T-helper 1 cell treated with Interleukin-12 subunit alpha and Interleukin-12 subunit beta and Interleukin-4 antibody, amounts not matched to agents 30 ng/mL and 1 ng/mL, for 36 hours (primary cell): ENCODE measurements around the gene SNRPD2. TPM values are rescaled to one million over a fixed set of nuclear protein-coding genes. Genes with fewer than 3 reads are reported as not detected.

Experiments
- intact Hi-C: fragments of 100-400 bp; cut with micrococcal nuclease; formaldehyde crosslinking; loops from one replicate; pipeline ENCODE4 v1.15.1; 2024
- total RNA-seq: library from RNA; stranded (reverse); gene quantifications from 2 replicates; pipeline ENCODE4 v1.2.3, GENCODE V29; 2022

SNRPD2 gene
- total RNA-seq, 1 donor from 2014 or later: 509 TPM

GRCh38 chr19:45660636-45661035, 31.1 kb downstream of the SNRPD2 start:
- intact Hi-C loops: no loop called here

- intact Hi-C loops: no loop called here
Observed at GRCh38 chr19:45659096-45659729, 32.5 kb downstream of the SNRPD2 start.

- intact Hi-C loops: no loop called here
Observed at GRCh38 chr19:45657520-45658167, 34.1 kb downstream of the SNRPD2 start.

GRCh38 chr19:45655073-45655472, 36.7 kb downstream of the SNRPD2 start:
- intact Hi-C loops: no loop called here

DNA sequence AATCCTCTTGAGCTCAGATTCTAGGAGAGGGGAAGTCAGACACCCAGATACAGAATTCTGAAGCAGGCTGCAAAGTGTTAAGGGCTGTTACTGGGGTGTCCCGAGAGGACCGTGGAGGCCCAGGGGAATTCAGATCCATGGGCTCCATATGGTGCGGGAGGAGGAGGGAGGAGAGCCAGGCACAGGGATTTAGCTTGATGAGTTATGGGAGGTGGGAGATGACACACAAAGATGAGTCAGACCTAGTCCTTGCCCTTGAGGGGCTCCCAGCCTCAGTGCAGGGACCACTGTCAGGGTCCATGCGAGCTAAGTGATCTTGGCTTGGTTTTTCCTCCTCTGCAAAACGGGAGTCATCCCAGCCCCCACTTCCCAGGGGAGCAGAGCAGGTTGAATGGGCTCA, 38.1 kb downstream of the SNRPD2 start:
- intact Hi-C loops: no loop called here

DNA sequence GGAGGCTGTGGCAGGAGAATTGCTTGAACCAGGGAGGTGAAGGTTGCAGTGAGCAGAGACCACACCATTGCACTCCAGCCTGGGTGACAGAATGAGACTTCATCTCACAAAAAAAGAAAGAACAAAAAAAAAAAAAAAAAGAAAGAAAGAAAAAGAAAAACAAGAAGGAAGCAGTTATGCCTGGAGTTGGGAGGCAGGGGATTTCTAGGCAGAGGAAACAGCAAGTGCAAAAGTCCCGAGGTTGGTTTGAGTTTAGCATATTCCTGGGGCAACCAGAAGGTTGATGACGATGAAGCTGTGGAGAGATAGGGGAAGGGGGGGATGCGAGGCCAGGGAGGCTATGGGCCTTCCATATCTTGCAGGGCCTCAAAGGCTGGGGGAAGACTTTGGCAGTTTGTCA, 41.0 kb downstream of the SNRPD2 start:
- intact Hi-C loops: no loop called here

DNA sequence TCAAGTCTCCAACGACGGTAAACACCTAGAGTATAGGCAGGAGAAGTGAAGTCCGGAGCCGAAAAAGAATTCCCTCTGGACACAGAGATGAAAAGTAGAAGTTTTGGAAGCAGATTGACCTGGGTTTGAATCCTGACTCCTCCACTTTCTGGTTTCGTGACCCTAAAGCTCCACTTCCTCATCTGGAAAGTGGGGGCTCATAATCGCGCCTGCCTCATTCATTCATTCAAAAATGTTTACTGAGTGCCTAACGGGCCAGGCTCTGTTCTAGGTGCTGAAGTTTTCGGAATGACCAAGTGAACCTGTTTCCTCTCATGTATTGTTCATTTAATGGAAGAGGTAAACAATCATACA, 45.4 kb downstream of the SNRPD2 start:
- intact Hi-C loops: loop anchor here (1.0 to 10.0 kb wide), 2 partner anchors 22 to 472 kb away; partner anchors contain the start of genes BLOC1S3, GIPR and TRAPPC6A

- intact Hi-C loops: loop anchor here (1.0 to 10.0 kb wide), 9 partner anchors 23 to 471 kb away; partner anchors contain the start of genes BLOC1S3, ERCC1, GIPR and QPCTL
Observed at GRCh38 chr19:45645631-45646344, 46.0 kb downstream of the SNRPD2 start.

DNA sequence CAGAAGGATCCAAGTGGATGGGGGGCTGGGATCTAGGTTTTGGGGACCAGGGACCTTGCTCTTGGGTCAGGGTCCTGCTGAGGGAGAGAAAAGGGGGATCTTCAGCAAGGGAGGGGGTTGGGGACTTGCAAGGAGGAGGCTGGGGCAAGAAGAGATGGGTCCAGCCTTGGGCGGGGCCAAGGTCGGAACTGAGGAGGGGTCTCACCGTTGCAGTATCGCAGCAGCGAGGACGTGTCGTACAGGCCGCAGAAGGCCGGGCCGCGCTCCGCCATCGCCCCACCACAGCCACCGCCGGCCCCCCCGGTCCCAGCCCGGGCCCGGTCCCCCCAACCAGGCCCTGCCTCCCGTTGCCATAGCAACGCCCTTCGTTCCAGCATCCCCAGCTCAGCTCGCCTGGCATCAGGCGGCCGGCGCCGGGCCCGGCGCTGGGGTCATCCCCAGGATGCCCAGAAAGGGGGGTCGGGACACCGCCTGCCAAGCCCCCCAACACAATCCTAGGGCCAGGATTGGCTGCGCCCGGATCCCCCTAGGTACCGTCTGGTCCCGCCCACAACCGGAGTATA, 46.6 kb downstream of the SNRPD2 start:
- intact Hi-C loops: loop anchor here (1.0 to 10.0 kb wide), 8 partner anchors 26 to 470 kb away; partner anchors contain the start of genes BLOC1S3, ERCC1, QPCTL and TRAPPC6A

GRCh38 chr19:45643927-45644771, 47.6 kb downstream of the SNRPD2 start:
- intact Hi-C loops: loop anchor here (1.0 to 10.0 kb wide), 5 partner anchors 60 to 469 kb away; partner anchors contain the start of genes BLOC1S3, OPA3 and TRAPPC6A

DNA sequence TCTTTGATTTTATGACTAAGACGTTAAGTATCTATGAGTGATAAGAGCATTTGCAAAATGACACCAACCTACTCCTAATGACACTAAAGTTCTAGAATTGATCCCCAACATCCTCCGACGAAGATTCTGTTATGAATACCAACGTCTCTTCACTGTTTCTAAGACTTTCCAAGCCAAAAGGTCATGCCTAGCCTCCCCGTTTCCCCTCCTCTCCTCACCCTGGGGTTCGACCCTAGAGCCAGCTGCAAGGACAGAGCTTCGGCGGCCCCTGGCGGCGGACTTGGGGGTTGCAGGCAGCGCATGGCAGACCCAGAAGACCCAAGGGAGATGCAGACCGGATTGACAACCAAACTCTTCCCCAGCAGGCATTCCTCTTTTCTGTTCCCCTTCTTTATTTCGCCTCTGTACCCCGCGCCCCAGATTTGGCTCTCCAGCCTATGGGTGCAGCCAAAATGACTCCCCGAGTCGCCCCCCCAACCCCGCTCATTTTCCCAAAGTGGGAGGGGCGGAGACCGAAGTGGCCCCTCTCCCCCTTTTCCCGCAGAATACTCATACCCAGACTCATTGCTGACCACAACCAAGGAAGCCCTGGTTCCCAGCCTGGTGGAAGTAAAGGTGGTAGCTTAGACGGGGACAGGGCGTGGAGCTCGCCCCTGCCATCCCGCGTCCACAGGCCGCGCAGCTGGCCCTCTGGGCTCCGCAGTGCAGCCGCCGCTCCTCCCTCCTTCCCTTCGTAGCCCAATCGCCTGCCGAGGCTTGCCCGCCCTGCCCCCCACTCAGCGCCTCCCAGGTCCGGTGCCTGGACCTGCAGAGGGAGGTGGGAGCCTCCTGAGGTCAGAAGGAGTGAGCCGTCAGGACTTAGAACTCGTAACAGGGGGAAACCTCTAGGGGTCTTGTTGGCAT, 48.5 kb downstream of the SNRPD2 start:
- intact Hi-C loops: loop anchor here (1.0 to 10.0 kb wide), 4 partner anchors 59 to 468 kb away; partner anchors contain the start of genes BLOC1S3, OPA3 and TRAPPC6A

- intact Hi-C loops: loop anchor here (1.0 to 10.0 kb wide), 9 partner anchors 9 to 467 kb away; partner anchors contain the start of genes BLOC1S3, POLR1G, RTN2 and TRAPPC6A
Observed at GRCh38 chr19:45641274-45642105, 50.3 kb downstream of the SNRPD2 start.

GRCh38 chr19:45640849-45641273, 50.9 kb downstream of the SNRPD2 start:
- intact Hi-C loops: loop anchor here (5.0 to 10.0 kb wide), 2 partner anchors 204 to 466 kb away; partner anchors contain the start of genes BLOC1S3 and TRAPPC6A

GRCh38 chr19:45638930-45639729, 52.6 kb downstream of the SNRPD2 start, which contains the start of gene EML2:
TSS of gene EML2 (minus strand) at chr19:45639397. CDS start at chr19:45639376, 21 bp downstream.
- intact Hi-C loops: no loop called here

GRCh38 chr19:45637890-45638667, 53.7 kb downstream of the SNRPD2 start:
- intact Hi-C loops: no loop called here
